Astrocyte (in vitro differentiated cells and primary cell): Measurements from ENCODE around the gene PDLIM7.

Experiments used
- CTCF ChIP-seq: IDR thresholded peaks from 2 replicates; pipeline ENCODE4 v1.5.1; 2011; ENCODE audit warnings: low read depth, mild to moderate bottlenecking, inconsistent platforms, low read length, moderate library complexity; ENCODE audit not compliant: insufficient read depth
- EZH2 ChIP-seq: IDR thresholded peaks from 2 replicates; pipeline ENCODE4 v1.6.1; 2012; ENCODE audit warnings: mild to moderate bottlenecking, low read length, inconsistent platforms; ENCODE audit not compliant: insufficient read depth

- TF ChIP-seq CTCF (no peak), EZH2 (no peak)
Measured at GRCh38 chr5:177499842-177500241, 2.4 kb upstream of the PDLIM7 start.
